ENCODE data around the gene EPHB2. TPM values are rescaled to one million over a fixed set of nuclear protein-coding genes. Genes with fewer than 3 reads are reported as not detected.

The EPHB2 gene
- polyA plus RNA-seq, 6 donors from 2014 or later: 0.08 TPM; not detected in 5

DNA sequence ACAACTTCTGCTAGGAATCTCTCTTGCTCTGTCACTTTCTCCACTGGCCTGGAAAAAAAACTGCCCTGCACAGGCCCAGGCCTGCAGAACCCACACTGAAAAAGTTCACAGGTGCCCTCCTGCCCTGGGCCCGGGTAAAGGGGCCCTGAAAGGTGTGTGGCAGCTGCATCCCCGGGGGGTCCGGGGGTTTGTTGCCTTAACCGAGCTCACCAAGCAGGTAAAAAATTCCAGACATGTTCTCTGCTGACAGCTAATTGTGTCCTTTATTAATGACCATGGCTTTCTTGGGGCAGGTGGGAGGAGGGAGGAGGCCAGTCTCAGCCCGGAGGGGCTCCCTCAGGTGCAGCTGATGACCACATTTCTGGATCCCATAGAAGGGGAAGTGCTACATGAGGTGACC, 139.1 kb downstream of the EPHB2 start:
- H3K4me3 Mint-ChIP-seq: no peak overlapping the region
- H3K27me3 Mint-ChIP-seq: peaks cover 34 to 58% (median 55%) of the 10 kb centered on the region in 3 donors
- ATAC-seq (ENCODE audit: low read depth in 2 of 2) (no peak), DNase-seq (no peak)
- no peaks in the 10 kb centered on the region for H3K9me3 Mint-ChIP-seq
- no peak overlapping the region for H3K27ac Mint-ChIP-seq
- H3K36me3 Mint-ChIP-seq: no peaks in the 10 kb centered on the region
- H3K4me1 Mint-ChIP-seq: peaks cover 10 to 23% (median 18%) of the 10 kb centered on the region in 3 donors

DNA sequence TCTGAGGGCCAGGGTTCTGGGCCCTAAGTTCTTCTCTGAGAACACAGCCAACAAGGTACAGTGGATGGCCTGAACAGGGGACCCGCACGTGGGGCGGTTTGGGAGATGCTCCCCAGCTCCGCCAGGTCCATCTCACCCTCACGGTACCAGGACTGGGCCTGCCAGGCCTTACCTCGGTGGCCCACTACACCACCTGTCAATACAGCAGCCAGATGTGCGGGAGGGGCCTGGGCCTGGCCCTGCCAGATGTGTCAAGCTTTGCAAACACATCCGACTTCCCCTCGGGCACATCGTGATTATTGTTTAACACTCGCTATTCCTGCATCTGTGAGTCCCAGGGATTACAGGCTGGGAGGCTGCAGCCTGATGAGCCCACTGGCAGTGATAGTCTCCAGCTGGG, 139.6 kb downstream of the EPHB2 start:
- ATAC-seq (ENCODE audit: low read depth in 2 of 2) (no peak), DNase-seq (no peak)
- no peak overlapping the region for H3K4me3 Mint-ChIP-seq
- no peaks in the 10 kb centered on the region for H3K9me3 Mint-ChIP-seq
- peaks cover 14 to 25% (median 23%) of the 10 kb centered on the region in 3 donors for H3K4me1 Mint-ChIP-seq
- peaks cover 31 to 55% (median 53%) of the 10 kb centered on the region in 3 donors for H3K27me3 Mint-ChIP-seq
- no peak overlapping the region for H3K27ac Mint-ChIP-seq
- no peaks in the 10 kb centered on the region for H3K36me3 Mint-ChIP-seq

DNA sequence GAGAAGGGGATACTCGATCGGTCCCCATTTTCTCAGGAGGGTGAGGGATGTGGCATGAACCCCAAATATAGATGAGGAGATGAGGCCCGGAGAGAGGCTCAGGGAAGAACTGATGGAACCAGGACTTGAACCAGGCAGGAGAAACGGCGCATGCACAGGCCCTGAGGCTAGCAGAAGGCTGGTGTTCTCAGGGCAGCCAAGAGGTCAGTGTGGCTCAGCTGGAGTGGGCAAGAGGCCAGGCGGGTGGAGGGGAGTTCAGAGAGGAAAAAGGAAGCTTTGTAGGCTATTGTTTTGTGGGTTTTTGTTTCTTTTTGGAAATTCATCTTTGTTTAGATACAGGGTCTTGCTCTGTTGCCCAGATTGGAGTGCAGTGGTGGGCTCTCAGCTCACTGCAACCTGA, 140.0 kb downstream of the EPHB2 start:
- no peak for ATAC-seq (ENCODE audit: low read depth in 2 of 2)
- H3K27me3 Mint-ChIP-seq: peaks cover 27 to 51% (median 49%) of the 10 kb centered on the region in 3 donors
- H3K9me3 Mint-ChIP-seq: no peaks in the 10 kb centered on the region
- no peaks in the 10 kb centered on the region for H3K36me3 Mint-ChIP-seq
- H3K4me1 Mint-ChIP-seq: peaks cover 14 to 26% (median 25%) of the 10 kb centered on the region in 3 donors
- H3K4me3 Mint-ChIP-seq: no peak overlapping the region
- H3K27ac Mint-ChIP-seq: no peak overlapping the region
- DNase-seq: no peak

DNA sequence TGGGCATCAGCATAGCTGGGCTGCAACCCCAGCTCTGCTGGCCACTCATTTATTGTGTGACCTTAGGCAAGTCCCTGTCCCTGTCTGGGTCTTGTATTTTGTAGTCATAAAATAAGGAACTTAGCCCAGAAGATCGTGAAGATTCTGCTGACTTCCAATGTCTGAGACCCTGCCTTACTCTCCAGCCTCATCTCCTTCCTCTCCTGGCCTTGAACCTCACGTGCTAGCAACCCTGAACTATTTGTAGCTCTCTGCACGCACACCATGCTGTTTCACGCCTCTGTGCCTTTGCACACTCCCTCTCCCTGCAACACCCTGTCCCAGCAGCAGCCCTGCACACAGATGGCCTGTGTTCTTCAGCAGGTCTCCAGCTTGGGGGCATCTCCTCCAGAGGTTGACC, 140.9 kb downstream of the EPHB2 start:
- Mint-ChIP-seq H3K9me3 (no peaks in the 10 kb centered on the region), H3K36me3 (no peaks in the 10 kb centered on the region), H3K27ac (peak overlapping the region in 1 of 6 donors; percentile 70), H3K4me1 (peaks cover 14 to 26% (median 24%) of the 10 kb centered on the region in 3 donors), H3K4me3 (no peak overlapping the region), H3K27me3 (peaks cover 24 to 48% (median 45%) of the 10 kb centered on the region in 3 donors)
- no peak for DNase-seq
- no peak for ATAC-seq (ENCODE audit: low read depth in 2 of 2)

DNA sequence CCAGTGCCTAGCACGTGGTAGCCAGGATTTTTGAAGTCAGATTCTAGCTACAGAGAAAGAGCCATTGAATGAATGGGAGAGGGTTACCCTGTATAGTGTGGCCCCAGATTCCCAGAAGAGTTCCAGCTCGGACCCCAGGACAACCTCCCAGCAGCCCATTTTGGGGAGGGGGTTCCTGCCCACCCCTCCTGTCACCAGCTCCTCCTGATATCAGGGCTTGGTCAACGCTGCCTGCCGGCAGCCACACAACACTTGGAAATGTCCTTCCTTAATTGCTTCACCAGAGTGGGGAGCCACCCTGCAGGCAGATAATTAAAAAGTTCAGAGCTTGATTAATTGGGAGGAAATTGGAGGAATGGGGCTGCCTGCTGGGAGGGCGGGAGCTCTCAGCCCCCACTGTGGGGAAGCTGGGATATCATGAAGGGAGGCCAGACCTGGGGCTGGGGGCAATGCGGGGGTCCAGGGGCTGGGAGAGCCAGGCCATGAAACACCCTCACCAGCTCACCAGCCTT, 141.6 kb downstream of the EPHB2 start:
- no peak overlapping the region for H3K4me3 Mint-ChIP-seq
- peaks cover 14 to 21% (median 21%) of the 10 kb centered on the region in 3 donors for H3K4me1 Mint-ChIP-seq
- H3K9me3 Mint-ChIP-seq: no peaks in the 10 kb centered on the region
- ATAC-seq (ENCODE audit: low read depth in 2 of 2): no peak
- peaks cover 18 to 41% (median 39%) of the 10 kb centered on the region in 3 donors for H3K27me3 Mint-ChIP-seq
- H3K27ac Mint-ChIP-seq: no peak overlapping the region
- DNase-seq: no peak
- H3K36me3 Mint-ChIP-seq: no peaks in the 10 kb centered on the region

DNA sequence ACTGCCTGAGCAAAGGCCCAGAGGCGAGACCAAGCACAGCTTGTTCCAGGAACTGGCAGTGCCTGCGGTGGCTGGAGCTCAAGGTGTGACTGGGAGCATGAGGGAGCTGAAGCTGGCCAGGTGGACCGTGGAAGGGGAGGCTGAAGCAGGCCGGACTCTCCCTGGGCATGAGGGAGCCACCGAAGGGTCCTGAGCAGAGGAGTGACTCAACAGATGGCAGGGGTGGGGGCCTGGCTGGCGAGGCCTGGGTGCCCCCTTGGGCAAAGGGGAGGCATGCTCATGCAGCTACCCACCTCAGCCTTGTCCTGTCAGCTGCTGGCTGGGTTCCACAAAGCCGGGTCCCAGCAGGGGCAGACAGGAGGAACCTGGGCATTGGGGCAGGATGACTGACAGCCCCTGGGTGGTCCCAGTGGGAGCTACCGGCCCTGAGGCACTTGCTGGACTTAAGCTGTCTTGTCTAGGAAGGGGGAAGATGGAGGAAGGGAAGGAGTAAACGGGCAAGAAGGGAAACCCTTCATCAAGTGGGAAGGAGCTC, 143.1 kb downstream of the EPHB2 start:
- peaks cover 14 to 21% (median 21%) of the 10 kb centered on the region in 3 donors for H3K4me1 Mint-ChIP-seq
- H3K27me3 Mint-ChIP-seq: peaks cover 5 to 33% (median 26%) of the 10 kb centered on the region in 3 donors
- peak overlapping the region in 1 of 6 donors; percentile 74 for H3K27ac Mint-ChIP-seq
- ATAC-seq (ENCODE audit: low read depth in 2 of 2) (no peak), DNase-seq (no peak)
- H3K36me3 Mint-ChIP-seq: no peaks in the 10 kb centered on the region
- H3K9me3 Mint-ChIP-seq: no peaks in the 10 kb centered on the region
- peak overlapping the region in 1 of 8 donors; percentile 15 for H3K4me3 Mint-ChIP-seq

DNA sequence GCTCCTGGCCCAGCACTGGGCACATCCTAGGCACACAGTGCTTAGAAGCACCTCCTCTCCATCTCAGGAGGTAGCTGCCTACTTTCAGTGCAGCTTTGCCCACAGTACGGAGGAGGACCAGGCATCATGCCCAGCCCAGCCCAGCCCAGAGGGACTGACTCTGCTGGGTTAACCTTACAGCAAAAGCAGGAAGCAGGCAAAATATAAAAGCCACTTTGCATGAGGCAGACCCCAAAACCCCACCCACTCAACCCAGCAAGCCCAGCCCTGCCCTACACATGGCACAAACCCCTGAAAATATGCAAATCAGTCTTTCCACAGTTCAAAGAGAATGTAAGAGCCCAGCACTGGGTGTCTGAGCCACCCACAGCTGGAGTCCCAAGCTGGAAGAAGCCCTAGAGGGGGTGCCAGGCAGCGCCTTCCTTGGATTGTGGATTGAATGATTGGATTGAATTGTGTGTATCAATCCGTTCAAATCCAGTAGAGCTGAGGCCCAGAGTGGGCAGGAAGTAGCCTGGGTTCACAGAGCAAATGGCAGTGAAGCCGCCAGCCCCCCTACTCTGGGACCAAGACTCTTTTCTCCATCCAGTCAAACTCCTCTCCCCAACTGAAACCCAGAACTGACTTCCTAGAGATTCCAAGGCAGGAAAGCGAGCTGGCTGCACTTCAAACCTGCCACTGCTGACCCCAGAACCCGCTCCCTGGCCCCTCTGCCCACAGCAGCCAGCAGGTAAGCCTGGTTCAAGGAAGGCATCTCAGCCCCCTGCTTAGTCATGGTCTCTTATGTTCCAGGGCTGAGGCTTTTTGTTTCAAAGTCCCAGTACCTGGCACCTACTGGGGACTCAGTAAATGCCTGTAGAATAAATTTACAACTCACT, 144.3 kb downstream of the EPHB2 start:
- DNase-seq (no peak), ATAC-seq (ENCODE audit: low read depth in 2 of 2) (peak; percentile 62 to 66)
- Mint-ChIP-seq H3K9me3 (no peaks in the 10 kb centered on the region), H3K4me3 (peak overlapping the region in 3 of 8 donors; percentile 11 to 59 (median 44)), H3K36me3 (no peaks in the 10 kb centered on the region), H3K4me1 (peaks cover 14 to 21% (median 21%) of the 10 kb centered on the region in 3 donors), H3K27me3 (peaks cover 5 to 26% (median 17%) of the 10 kb centered on the region in 3 donors), H3K27ac (peak overlapping the region in 2 of 6 donors; percentile 63 to 79)

DNA sequence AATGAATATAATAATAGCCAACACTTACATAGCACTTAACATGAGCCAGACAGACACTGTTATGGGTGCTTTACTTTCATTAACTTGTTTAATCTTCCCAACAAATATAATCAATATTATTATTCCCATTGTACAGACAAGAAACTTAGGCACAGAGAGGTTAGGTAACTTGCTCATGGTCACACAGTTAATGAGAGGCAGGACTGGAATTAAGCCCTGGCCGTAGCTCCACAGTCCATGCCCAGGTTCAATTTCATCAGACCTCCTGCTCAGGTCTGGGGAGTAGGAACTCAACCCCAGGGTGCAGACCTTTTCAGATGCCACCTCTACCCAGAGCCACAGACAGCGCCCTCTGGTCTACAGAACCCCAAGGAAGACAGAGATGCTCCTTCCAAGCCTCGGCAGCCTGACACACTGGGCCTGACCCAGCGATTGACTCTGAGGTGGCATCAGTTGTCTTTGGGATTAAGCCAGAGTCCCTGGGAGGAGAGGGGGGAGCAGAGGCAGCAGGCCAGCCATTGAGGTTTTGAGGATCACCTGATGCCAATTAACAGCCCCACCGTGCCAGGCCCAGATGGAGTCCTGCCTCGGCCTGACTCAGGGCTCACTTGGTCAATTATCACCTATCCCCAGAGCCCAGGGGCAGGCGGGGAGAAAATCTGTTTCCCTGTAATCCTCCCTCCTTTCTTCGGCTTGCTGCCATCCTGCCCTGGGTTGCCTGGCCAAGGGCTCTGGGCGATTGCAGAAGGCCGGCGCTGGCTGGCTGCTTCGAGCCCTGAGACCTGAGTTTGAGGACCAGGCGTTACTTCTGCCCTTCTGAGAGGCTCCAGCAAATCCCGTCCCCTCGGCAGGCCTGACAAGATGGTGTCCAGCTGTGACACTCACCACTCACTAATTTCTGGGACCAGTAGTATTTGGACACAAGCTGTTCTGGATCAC, 145.3 kb downstream of the EPHB2 start:
- DNase-seq: no peak
- Mint-ChIP-seq H3K36me3 (no peaks in the 10 kb centered on the region), H3K27me3 (peaks cover 0 to 19% (median 10%) of the 10 kb centered on the region in 3 donors), H3K4me1 (peaks cover 14 to 21% (median 21%) of the 10 kb centered on the region in 3 donors), H3K9me3 (no peaks in the 10 kb centered on the region), H3K27ac (no peak overlapping the region), H3K4me3 (no peak overlapping the region)
- ATAC-seq (ENCODE audit: low read depth in 2 of 2): no peak

DNA sequence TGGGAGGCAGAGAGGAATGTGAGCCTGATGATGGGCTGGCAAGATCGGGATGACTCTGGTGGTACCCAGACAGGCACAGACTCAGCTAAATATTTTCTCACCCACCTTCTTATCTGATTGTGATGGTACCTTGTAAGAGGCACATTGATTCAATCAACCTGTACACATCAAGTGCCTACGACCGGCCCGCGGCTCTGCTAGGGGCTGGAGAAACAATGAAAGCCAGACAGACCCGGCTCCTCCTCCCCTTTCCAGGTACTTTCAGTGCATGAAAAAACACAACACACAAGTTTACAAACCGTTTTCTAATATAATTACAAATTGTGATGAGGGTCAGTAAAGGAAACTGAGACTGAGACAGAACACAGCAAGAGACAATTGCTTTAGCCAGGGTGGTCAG, 147.0 kb downstream of the EPHB2 start:
- Mint-ChIP-seq H3K27ac (no peak overlapping the region), H3K4me1 (peaks cover 14 to 21% (median 17%) of the 10 kb centered on the region in 3 donors), H3K36me3 (no peaks in the 10 kb centered on the region), H3K4me3 (no peak overlapping the region), H3K9me3 (no peaks in the 10 kb centered on the region), H3K27me3 (peaks cover 0 to 10% (median 0%) of the 10 kb centered on the region in 3 donors)
- ATAC-seq (ENCODE audit: low read depth in 2 of 2) (no peak), DNase-seq (no peak)

DNA sequence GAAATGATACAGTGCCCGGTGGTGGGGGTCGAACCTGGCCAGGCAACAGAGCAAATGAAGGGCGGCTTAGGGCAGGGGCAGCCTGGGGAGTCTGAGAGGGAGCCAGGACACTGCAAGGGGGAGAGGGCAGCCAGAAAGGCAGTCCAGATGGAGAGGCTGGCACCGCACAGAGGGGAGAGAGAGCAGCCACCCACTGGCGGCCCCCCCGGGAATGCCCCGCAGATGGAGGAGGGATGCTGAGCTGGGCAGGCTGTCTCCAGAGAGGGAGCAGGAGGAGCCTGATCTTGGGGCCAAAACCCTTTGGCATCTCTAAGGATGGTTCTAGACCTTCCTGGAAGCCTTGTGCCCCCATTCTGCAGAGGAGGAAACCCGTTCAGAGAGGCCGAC, 149.8 kb downstream of the EPHB2 start:
- DNase-seq: no peak
- H3K36me3 Mint-ChIP-seq: no peaks in the 10 kb centered on the region
- H3K4me1 Mint-ChIP-seq: peaks cover 0 to under 1% (median 0%) of the 10 kb centered on the region in 3 donors
- no peak overlapping the region for H3K4me3 Mint-ChIP-seq
- H3K9me3 Mint-ChIP-seq: no peaks in the 10 kb centered on the region
- H3K27ac Mint-ChIP-seq: peak overlapping the region in 1 of 6 donors; percentile 25
- no peak for ATAC-seq (ENCODE audit: low read depth in 2 of 2)
- peaks cover 0 to 10% (median 6%) of the 10 kb centered on the region in 3 donors for H3K27me3 Mint-ChIP-seq

DNA sequence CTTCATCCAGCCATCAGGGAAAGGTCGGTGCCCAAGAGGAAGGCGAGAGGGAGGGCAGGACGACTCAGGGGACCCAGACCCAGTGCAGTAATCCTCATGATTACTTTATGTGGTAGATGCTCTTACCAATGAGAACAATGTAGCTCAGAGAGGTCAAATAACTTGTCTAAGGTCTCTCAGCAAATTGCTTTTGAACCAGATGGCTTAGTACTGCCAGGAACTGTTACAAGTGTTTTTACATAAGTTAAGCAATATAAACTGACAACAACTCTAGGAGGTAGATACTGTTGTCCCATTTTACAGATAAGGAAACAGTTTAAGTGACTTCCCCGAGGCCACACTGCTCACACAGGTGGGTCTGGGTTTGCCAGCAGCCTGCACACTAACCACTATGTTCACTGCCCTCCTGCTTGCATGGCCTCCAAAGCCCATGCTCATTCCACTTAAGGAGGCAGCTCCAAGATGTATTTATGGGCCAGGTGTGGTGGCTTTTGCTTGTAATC, 150.3 kb downstream of the EPHB2 start:
- Mint-ChIP-seq H3K36me3 (no peaks in the 10 kb centered on the region), H3K4me1 (no peaks in the 10 kb centered on the region), H3K27me3 (peaks cover 0 to 13% (median 11%) of the 10 kb centered on the region in 3 donors), H3K9me3 (no peaks in the 10 kb centered on the region), H3K27ac (no peak overlapping the region), H3K4me3 (no peak overlapping the region)
- DNase-seq (no peak), ATAC-seq (ENCODE audit: low read depth in 2 of 2) (no peak)

DNA sequence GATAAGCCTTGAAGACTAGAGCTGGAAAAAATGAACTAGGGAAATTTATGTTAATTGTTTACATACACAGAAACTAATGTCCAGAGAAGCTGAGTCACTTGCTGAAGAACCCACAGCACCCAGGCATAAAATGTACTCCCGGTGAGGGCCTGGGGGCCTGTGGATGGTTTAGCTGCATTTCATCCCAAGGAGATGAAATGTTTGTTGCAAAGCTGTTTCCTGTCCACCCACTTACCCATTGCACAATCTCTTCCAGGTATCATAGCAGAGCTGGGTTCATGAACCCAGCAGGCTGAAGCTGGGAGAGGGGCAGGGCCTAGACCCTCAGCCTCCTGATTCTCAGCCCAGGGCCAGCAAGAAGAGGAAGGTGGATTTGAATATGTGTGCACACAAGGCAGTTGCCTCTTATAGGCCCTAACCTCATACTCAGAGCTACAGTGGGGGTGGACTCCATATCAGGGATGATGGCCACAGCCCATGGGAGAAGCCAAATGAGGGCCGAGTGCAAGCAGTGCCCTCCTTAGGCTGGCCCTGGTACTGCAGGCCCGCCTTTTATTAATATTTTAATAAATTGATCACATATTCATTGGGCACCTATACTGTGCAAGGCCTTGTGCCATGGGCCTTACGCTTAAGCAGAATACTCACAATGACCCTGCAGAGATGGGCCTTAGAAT, 151.3 kb downstream of the EPHB2 start:
- no peak overlapping the region for H3K4me3 Mint-ChIP-seq
- H3K36me3 Mint-ChIP-seq: no peaks in the 10 kb centered on the region

More for the DNA sequence above, 151.3 kb downstream of the EPHB2 start:
- no peaks in the 10 kb centered on the region for H3K4me1 Mint-ChIP-seq
- DNase-seq: no peak
- peaks cover 0 to 22% (median 20%) of the 10 kb centered on the region in 3 donors for H3K27me3 Mint-ChIP-seq
- peaks cover 0 to under 1% (median 0%) of the 10 kb centered on the region in 7 donors for H3K9me3 Mint-ChIP-seq
- no peak for ATAC-seq (ENCODE audit: low read depth in 2 of 2)
- no peak overlapping the region for H3K27ac Mint-ChIP-seq
